ENCODE data around the gene IMMP2L.
"Not testable (repeated sequence)": the region's sequence is repeated elsewhere in the genome, so short reads cannot be mapped to it uniquely, and the experiment has no call there.

IMMP2L gene

DNA sequence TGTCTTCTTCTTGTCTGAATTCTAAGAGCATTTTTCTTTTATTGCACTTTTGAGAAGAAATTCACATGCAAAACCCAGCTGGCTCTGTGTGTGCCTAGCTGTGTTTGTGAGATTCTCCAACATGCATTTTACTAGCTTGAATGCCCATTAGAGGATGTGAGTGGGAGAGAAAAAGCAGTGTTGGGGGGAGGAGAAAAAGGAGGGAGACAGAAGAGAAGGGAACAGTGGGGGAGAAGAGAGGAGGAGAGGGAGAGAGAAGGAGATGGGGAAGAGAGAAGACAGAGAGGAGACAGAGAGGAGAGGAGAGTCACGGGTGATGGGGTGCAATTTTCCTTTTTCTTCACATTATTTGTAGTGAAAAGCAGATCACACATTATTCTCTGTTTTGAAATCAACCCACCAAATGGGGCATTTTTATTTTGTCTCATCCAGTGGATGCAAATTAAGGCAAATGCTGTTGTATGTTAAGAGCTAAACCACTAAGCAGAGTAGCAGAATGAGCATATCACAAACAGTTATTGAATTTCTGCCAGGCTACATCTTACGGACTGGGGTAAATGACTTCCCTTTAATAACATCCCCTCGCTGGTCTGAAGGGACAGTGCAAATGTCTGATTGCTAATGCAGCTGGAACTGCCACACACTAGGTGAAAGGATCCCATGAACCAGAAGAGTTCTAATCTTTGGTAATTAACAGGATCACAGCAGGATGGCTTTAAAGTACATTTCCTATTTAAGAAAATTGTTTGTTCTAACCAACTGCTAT is 470.5 kb downstream of the IMMP2L start:
- peak; percentile 78 to 80 for DNase-seq

DNA sequence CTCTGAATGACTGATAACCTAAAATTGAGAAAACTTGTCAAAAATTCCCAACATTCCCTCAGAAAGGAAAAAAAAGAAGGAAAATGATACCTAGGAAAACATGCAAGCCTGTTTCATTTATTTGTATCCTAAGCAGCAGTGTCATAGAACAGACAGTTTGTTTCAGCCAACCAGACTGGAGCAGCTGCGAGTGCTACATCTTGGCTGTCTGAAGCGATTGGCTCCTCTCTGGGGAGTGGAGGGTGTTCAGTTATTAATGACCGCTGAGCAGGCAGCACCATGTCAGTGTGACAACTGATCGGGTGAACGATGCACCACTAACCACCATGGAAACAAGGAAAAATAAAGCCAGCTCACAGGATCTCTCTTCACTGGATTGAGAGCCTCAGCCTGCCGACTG is 471.4 kb downstream of the IMMP2L start, which contains the start of gene LRRN3:
LRRN3 (plus strand) TSS at position 282 of the 400 bp plus-strand sequence. CDS start 31,646 bp downstream, outside the sequence.
- DNase-seq = peak; percentile 61 to 75

DNA sequence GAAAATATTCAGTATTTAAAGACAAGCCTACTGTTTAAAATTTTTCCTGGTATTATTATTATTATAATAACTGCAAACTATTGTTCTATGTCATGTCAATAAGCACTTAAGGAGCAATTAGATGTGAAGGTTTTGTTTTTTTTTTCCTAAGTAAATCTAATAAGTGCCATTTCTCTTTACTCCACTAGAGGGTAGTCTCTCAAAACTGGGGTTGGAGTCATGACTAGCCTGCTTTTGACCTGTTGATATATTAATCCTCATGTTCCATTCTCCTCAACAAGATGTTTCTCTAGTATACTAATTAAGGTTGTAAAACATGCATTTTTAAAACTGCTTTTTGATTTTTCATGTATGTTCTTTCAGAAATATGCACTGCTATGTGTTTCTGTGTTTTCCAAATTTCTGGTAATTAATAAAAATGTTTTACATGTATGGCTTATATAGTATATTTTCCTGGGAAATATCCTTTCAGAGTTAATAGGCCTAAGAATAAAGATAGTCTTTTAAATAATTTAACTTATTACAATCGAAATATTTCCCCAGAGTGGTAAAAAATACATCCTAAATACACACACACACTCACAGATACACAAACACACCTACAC is 472.4 kb downstream of the IMMP2L start:
- DNase-seq = peak; percentile 4 to 81

DNA sequence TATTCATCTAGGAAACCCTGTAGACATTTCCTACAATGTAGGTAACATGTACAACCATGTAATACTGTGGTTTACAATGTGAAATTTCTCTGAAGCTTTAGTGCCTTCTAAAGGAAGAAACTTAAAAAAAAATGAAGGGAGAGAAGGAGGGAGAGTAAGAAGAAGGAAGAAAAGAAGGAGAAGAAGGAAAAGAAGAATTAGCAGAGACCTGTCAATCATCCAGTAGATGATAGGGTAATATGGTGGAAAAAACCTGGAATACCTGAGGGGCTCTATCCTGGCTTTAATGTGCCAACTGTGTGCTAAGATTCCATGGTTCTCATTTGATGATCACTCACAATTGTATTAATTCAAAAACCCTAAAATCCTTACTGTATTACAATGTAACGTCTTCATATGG is 474.0 kb downstream of the IMMP2L start:
- DNase-seq = no peak

DNA sequence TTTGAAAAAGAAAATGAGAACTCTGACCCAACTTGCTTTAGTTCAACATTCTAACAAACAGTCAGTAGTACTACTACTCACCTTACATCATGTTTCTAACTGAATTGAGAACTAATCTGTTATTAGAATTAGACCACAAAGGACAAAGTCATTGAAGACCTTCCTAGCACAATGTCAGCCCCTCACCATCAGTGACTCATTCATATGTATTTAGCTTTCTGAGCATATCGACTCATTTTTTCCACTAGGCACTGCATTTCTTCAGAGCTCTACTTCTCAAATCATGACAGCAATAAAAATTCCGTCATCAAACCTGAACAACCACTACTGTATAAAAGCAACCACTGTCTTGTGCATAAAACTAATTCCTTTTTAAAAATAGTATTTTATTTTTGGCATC is 475.8 kb downstream of the IMMP2L start:
- DNase-seq = no peak

DNA sequence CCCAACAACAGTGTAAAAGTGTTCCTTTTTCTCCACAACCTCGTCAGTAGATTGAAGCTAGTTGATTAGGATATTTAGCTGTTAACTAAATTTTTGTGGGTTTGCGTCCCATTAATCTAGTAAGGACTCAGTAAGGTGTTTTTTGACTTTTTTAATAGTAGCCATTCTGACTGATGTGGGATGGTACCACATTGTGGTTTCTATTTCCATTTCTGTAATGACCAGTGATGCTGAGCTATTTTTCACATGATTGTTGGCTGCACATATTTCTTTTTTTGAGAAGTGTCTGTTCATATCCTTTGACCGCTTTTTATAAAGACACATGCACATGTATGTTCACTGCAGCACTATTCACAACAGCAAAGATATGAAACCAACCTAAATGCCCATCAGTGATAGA is 476.9 kb downstream of the IMMP2L start:
- DNase-seq = no peak

DNA sequence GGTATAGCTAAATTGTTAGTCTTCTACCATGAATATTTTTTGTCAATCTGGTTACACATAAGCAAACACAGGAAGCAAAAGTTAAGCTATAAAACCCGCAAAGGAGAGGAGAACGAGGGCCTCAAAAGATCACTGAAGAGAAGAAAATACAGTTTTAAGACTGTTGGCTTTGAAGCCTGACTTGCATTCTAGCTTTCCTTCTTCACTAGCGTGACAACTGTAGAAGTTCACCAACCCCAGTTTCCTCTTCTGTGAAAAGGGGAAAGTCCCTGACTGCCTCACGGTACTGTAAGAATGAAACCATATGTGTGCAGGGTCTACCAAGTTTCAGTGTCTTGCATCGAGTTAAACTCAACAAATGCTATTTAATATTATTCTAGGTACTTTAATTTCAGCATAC is 478.9 kb downstream of the IMMP2L start:
- no peak for DNase-seq

DNA sequence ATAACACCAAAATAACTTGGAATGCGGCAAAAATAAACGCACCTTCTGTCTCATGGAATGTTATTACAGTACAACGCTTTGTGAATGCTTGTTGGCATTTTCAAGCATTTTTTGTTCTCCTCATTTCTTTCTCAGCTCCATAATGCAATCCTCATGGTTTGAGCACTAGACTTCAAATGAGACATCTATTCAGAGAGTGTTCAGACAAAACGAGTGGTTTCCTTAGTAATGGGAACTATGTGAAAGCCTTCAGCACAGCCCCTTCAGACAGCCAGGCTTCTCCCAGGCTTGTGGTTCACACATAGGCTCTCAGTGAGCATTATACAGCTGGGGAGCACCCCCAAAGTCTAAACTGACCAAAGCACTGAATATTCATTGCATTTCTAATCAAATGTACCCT is 479.9 kb downstream of the IMMP2L start:
- DNase-seq = no peak

DNA sequence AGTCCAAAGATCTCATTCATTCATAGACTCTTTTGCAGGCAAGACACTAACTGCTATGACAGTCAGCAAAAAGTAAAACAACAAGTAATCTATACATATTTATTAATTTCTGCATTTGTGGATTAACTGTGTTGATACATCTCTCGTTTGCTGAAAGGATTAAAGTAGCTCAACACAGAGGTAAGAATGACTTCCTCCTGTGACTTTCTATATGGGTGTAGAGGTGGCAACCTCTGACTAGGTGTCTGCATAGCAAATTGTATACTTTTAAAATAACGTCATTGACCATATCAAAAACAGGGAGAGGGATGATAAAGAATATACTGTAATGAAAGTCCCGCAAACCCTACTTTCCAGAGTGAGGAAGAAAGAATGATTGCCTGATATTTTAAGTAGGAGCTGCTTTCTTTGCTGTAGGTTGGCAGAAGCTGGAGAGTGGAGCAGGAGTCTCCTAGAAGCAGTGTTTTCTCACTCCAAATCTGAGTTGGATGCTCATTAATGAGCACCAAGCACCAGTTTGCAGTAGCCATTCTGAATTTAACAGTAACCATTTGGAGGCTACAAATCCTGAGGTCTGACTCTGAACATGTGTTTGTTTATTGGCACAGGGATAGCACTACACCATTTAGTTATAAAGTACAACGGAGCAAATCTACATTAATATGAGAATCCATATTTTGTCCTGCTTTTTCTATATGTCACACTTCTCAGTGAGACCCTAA is 480.6 kb downstream of the IMMP2L start:
- no peak for DNase-seq

DNA sequence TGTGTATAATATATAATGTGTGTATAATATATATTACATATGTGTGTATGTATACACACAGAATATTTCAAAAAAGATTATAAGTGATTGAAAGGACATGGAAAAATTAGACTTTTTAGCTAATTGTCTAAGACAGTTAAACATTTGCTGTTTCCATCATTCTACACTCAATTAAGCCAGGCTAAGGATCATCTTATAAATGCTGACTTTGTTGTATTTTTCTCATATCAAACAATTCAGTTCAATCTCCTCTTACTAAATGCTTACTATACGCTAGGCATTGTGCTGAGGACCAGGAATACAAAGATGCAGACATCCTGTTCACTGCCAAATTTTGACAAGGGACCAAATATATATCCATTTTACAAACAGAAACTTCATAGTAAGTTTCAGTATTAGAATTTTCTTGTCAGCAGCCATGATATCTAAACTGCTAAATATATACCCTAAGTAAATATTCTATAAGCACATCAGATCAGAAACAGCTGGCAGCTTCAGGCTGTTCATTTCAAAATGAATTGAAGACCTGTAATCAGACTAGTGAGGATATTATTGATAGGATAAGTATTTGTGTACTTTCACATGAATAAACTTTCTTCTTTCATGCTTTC is 481.7 kb downstream of the IMMP2L start:
- DNase-seq = no peak

DNA sequence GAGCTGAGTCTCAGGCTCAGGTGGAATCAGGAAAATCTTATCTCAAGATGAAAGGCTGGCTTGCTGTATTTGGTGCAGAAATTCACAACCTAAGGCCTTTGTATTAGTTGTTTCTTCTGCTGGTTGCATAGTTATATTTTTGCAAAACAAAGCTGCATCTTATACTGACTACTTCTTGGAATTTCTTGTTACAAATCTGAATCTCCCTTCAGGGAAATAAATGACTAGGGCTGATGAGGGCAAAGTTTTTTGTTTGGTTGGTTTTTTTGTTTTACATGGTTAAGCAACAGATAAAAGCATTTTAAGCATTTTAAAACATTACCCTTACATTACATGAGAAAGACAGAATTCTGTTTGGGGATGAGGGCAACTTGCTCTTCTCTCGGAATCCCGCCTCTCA is 485.3 kb downstream of the IMMP2L start:
- no peak for DNase-seq

DNA sequence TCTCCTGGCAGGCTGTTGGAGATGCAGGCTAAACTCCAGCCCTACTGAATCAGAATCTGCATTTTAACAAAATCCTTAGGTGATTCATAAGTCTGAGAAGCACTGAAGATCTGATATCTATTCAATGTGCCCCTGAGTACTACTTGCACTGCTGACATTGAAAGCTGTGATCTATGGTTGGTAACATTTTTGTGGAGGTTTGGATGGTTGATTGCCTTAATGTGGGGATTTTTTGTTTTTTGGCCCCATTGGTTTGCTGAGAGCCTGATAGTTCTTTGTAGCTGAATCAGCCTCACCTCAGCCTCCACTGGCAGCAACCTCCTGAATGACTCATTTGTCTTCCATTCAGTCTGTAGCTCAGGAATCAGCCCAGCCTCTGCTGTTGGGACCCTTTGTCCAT is 486.1 kb downstream of the IMMP2L start:
- no peak for DNase-seq

DNA sequence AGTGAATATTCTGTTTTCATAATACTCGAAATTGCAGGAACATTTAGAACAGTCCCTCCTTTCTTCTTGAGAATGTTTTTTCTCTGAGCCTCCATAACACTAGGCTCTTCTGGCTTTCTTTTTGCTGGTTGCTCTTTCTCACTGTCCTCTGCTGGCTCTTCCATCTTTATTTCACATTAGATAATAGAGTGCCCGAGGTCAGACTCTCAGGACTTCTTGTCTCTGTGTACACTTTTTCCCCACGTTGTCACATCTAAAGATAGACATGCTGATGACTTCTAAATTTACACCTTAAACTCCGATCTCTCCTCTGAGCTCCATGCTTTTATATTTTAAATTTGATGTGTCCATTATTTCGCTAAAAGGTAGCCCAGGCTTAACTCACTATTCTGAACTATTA is 486.8 kb downstream of the IMMP2L start:
- no peak for DNase-seq

DNA sequence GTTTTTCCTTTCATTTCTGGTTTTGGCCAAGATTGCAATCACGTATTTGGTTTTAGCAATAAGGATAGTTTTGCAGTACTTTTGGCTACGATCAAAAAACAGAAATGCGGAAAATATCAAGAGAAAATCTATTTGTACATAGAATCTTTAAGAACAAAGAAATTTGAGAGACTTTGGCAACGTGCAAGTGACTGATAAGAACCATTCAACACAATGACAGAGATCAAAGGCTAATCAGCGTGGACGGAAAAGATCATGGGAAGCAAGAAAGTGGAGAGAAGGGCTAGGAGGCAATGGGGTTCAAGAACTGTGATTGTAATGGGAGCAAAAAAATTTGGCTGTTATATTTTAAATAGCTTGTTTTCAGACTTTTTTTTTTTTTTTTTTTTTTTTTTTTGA is 487.5 kb downstream of the IMMP2L start:
- no peak for DNase-seq

DNA sequence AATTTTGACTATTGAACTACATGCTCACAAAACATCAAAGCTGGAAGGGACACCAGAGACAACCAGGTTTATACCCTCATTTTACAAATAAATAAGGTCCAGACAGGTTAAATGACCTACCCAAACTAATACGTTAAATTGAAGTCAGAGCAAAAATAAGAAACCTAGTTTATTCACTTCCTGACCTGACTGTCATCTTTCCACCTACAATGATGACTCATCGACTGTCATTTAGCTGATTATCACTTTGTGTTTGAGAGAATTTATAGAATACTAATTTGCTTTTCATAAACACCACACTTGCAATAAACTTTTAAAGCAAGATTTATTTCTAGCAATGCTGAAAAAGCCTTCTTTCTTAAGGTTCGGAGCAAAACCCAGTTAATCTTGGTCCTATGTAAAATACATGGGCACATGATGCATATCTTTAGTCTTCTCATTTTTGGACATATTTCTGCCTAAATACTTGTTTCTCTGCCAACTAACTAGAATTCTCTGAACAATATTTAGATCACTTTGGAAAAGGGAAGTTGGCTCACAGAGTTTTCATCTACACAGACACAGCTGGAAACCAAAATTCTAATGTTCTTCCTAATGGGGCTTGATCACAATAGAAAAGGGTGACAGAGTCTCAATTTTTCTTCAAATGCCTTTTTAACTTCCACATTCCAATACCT is 488.1 kb downstream of the IMMP2L start:
- DNase-seq = no peak

DNA sequence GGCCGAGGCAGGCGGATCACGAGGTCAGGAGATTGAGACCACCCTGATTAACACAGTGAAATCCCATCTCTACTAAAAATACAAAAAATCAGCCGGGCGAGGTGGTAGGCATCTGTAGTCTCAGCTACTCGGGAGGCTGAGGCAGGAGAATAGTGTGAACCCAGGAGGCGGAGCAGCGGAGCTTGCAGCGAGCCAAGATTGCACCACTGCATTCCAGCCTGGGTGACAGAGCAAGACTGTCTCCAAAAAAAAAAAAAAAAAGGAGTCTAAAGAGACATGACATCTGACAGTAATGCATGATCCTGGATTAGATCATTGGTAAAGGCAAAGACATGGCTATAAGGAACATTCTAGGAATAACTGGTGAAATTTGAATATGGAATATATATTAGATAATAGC is 489.6 kb downstream of the IMMP2L start:
- DNase-seq = not testable (repeated sequence)

DNA sequence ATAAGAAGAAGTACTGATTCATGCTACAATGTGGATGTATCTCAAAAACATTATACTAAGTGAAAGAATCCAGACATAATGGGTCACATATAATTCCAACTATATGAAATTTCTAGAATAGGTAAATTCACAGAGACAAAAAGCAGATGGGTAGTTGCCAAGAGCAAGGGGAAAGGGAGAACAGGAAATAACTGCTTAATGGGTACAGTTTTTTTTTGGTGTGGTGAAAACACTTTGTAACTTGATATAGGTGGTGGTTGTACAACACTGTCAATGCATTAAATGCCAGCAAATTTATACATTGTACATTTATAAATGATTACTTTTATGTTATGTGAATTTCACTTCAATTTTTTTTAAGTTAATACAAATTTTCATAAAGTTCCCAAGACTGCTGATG is 490.7 kb downstream of the IMMP2L start:
- no peak for DNase-seq

DNA sequence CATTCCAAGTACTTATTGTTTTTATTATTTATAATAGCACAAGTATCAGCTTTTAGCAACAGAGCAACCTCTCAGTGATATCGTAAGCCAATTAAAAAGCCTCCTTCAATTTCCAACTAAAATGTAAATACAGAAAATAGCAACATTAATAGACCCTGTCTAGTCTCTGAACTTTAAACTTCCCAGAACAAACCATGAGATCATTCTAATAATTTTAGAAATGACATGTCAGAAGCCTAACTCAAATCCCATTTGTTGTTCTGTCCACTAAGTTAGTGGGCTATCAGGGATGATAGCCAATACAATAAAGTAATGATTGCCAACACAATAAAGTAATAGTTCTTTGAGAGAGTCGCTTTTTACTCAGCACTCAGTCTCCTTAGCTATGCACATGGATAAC is 493.7 kb downstream of the IMMP2L start:
- DNase-seq = no peak

DNA sequence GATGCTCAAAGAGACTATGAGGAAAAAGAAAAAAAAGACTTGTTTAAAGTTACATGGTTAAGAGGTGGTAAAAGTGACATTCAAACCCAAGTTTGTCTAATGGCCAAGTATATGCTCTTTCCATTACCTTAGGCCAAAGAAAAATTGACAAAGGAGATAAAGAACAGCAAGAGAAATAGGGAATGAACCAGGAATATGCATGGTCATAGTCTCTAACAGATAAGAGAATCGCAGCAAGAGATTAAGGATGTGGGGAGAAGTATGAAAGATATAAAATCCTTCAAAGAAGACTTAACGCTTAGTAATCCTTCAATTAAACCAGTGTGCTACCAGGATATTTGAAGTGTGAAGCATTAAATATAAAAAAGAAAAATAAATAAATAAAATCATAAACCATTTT is 494.6 kb downstream of the IMMP2L start:
- no peak for DNase-seq

DNA sequence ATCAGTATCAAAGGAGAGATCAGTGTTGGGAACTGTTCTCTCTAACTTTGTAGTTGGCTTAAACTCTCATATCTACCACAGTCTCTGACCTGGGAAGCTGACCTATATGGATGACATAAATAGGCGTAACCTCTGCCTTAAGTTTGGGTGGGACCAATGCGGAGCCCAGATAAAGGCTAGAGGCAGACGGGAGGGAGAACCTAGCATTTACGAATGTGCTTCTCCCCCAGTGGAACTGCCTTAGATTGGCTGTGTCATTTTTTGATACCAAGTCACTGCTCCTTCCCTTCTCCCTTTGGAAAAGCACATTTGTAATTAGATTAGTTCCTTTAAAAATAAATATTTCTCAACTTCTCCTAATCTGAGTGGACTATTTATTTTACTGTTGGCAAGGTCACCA is 495.0 kb downstream of the IMMP2L start:
- DNase-seq = no peak

DNA sequence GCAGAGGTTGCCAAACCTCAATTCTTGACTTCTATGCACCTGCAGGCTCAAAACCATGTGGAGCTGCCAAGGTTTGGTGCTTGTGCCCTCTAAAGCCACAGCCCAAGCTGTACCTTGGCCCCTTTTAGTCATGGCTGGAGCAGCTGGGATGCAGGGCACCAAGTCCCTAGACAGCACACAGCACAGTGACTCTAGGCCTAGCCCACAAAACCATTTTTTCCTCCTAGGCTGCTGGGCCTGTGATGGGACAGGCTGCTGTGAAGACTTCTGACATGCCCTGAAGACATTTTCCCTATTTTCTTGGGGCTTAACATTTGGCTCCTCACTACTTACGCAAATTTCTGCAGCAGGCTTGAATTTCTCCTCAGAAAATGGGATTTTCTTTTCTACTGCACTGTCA is 499.1 kb downstream of the IMMP2L start:
- DNase-seq = no peak

DNA sequence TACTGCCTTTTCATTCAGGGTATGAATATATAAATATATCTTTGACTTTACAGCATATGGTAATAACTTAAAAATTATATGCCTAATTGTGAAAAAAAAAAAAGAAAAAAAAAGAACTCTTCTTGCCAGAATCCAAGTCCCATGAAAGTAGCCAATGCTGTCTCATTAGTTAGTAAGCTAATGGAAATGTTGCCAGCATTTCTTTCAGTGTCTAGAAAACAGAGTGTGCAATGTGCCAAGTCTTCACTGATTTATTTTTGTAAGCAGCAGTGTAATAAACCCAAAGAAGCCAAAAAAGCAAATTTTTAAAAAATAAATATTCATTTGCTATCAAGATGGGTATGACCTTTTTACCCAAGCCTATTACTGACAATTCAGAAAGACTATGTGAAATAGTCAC is 502.5 kb downstream of the IMMP2L start:
- no peak for DNase-seq

DNA sequence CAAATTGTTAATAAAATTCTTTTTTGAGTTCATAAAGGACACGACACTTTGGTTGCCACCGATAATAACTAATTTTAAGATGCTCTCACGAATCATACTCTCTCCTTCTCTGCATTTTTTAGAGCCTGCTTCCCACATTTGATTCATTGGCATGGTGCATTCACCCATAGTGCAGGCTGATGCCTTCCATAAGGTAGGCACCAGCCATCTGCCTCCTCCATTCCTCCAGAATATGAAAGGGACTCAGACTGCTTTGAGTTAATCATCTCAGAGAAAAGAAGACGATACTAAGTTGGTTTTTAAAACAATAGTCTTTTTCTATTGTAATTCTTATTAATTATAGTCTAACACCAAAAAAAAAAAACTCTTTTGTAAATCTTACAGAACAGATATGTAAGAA is 505.2 kb downstream of the IMMP2L start:
- DNase-seq = no peak
